SK-N-SH (cell line): Measurements from ENCODE around the gene PTPN5. TPM values are rescaled to one million over a fixed set of nuclear protein-coding genes. Genes with fewer than 3 reads are reported as not detected.

Experiments used
- CTCF ChIA-PET: fragments of 300-600, 350-600 bp; formaldehyde crosslinking; extraction: SDS; loops from one replicate; lab custom pipeline; 2021; lab: Yijun Ruan, JAX
- POLR2A ChIA-PET: fragments of 350-600 bp; sonication (Branson Sonifier 250); formaldehyde crosslinking; extraction: SDS; loops from one replicate; lab custom pipeline; 2020; ENCODE audit warnings: antibody characterized with exemption, inconsistent platforms; lab: Yijun Ruan, JAX
- DNase-seq: peaks from one replicate; pipeline ENCODE4 v3.0.0; 2012
- H2AFZ ChIP-seq: fragments of 200-600 bp; sonication (generic); 2 replicates; pipeline ENCODE4 v1.8.1; 2016; ENCODE audit warnings: antibody characterized with exemption, mild to moderate bottlenecking, low read depth
- H3F3A ChIP-seq: fragments of 200-600 bp; sonication (generic); replicated peaks from 2 replicates; pipeline ENCODE3; 2016; ENCODE audit warnings: antibody characterized with exemption, mild to moderate bottlenecking; ENCODE audit not compliant: insufficient read depth
- H3K27ac ChIP-seq, 2 experiments: fragments of 200-500 bp in 1 of 2; fragments of 200-600 bp in 1 of 2; sonication (Bioruptor generic) in 1 of 2; sonication (generic), shearing (Covaris generic) in 1 of 2; 2 replicates each; pipeline versions ENCODE4 v1.5.1 to v1.6.1; 2014 to 2016; ENCODE audit warnings: low read depth in 2 of 2, inconsistent platforms in 1 of 2, low read length in 1 of 2, mild to moderate bottlenecking in 1 of 2, mixed read lengths in 1 of 2
- H3K27me3 ChIP-seq: fragments of 200-600 bp; sonication (generic), shearing (Covaris generic); 2 replicates; pipeline ENCODE4 v1.6.1; 2016; ENCODE audit warnings: mixed run types; ENCODE audit not compliant: insufficient read depth
- H3K36me3 ChIP-seq, 2 experiments: fragments of 200-500 bp in 1 of 2; fragments of 200-600 bp in 1 of 2; sonication (Bioruptor generic) in 1 of 2; sonication (generic) in 1 of 2; replicated peaks in 1 of 2; 2 replicates each; pipeline versions ENCODE3 to v1.5.1; 2014 to 2016; ENCODE audit warnings: low read length in 1 of 2, mild to moderate bottlenecking in 1 of 2; ENCODE audit not compliant: insufficient read depth in 2 of 2, control insufficient read depth in 1 of 2
- H3K4me1 ChIP-seq, 2 experiments: fragments of 200-500 bp in 1 of 2; fragments of 200-600 bp in 1 of 2; sonication (Bioruptor generic) in 1 of 2; sonication (generic), shearing (Covaris generic) in 1 of 2; 2 replicates each; pipeline versions ENCODE4 v1.5.1 to v1.6.1; 2014 to 2016; ENCODE audit warnings: low read depth in 1 of 2, low read length in 1 of 2, mixed run types in 1 of 2; ENCODE audit not compliant: insufficient read depth in 2 of 2, control insufficient read depth in 1 of 2
- H3K4me2 ChIP-seq: fragments of 200-600 bp; sonication (generic), shearing (Covaris generic); 2 replicates; pipeline ENCODE4 v1.6.1; 2017; ENCODE audit warnings: mixed run types
- H3K4me3 ChIP-seq, 2 experiments: fragments of 200-500 bp in 1 of 2; fragments of 200-600 bp in 1 of 2; sonication (Bioruptor generic) in 1 of 2; sonication (generic), shearing (Covaris generic) in 1 of 2; 2 replicates each; pipeline versions ENCODE4 v1.5.1 to v1.8.1; 2014 to 2016; ENCODE audit warnings: low read depth in 2 of 2, inconsistent platforms in 1 of 2, low read length in 1 of 2, mild to moderate bottlenecking in 1 of 2, mixed read lengths in 1 of 2, moderate library complexity in 1 of 2
- H3K79me2 ChIP-seq: fragments of 200-600 bp; sonication (generic); 2 replicates; pipeline ENCODE4 v1.8.1; 2017; ENCODE audit warnings: mild to moderate bottlenecking; ENCODE audit not compliant: insufficient read depth
- H3K9ac ChIP-seq: fragments of 200-600 bp; sonication (generic); 2 replicates; pipeline ENCODE4 v1.6.1; 2017; ENCODE audit warnings: mixed run types
- H3K9me2 ChIP-seq: fragments of 200-600 bp; sonication (generic); 2 replicates; pipeline ENCODE4 v1.6.1; 2017; ENCODE audit warnings: mixed run types
- H3K9me3 ChIP-seq: fragments of 200-600 bp; sonication (generic); 2 replicates; pipeline ENCODE4 v1.6.1; 2017; ENCODE audit warnings: mixed run types, mild to moderate bottlenecking, moderate library complexity
- H4K20me1 ChIP-seq: fragments of 200-600 bp; sonication (generic); 2 replicates; pipeline ENCODE4 v1.6.1; 2017; ENCODE audit warnings: mild to moderate bottlenecking, mixed run types; ENCODE audit not compliant: insufficient read depth
- CHD2 ChIP-seq: fragments of 150-350 bp; IDR thresholded peaks from 2 replicates; pipeline ENCODE4 v1.6.1; 2018; ENCODE audit warnings: low read length; ENCODE audit not compliant: partially characterized antibody
- ELF1 ChIP-seq: IDR thresholded peaks from 2 replicates; pipeline ENCODE4 v1.4.0; 2012
- FOXJ3 ChIP-seq: sonication (generic); formaldehyde crosslinking; IDR thresholded peaks from 2 replicates; pipeline ENCODE4 v1.5.1; 2020; ENCODE audit warnings: mild to moderate bottlenecking, missing genetic modification reagents
- GABPA ChIP-seq: IDR thresholded peaks from 2 replicates; pipeline ENCODE4 v1.4.0; 2012; ENCODE audit warnings: low read depth, mild to moderate bottlenecking
- GATA2 ChIP-seq: sonication (generic); formaldehyde crosslinking; IDR thresholded peaks from 2 replicates; pipeline ENCODE4 v1.5.0; 2020; ENCODE audit warnings: mild to moderate bottlenecking, missing genetic modification reagents
- IRF3 ChIP-seq: fragments of 150-350 bp; IDR thresholded peaks from 2 replicates; pipeline ENCODE4 v1.6.1; 2016; ENCODE audit warnings: mild to moderate bottlenecking, low read depth, low read length
- JUND ChIP-seq: IDR thresholded peaks from 2 replicates; pipeline ENCODE4 v1.4.0; 2012
- MAX ChIP-seq: IDR thresholded peaks from 2 replicates; pipeline ENCODE4 v1.4.0; 2012; ENCODE audit warnings: low read depth
- MEF2A ChIP-seq: IDR thresholded peaks from 2 replicates; pipeline ENCODE4 v1.4.0; 2012; ENCODE audit warnings: low read depth, borderline replicate concordance
- NFIC ChIP-seq: IDR thresholded peaks from 2 replicates; pipeline ENCODE4 v1.4.0; 2012; ENCODE audit warnings: borderline replicate concordance
- NRF1 ChIP-seq: IDR thresholded peaks from 2 replicates; pipeline ENCODE4 v1.6.1; 2012; ENCODE audit warnings: low read depth, mild to moderate bottlenecking, low read length
- RFX5 ChIP-seq: IDR thresholded peaks from 2 replicates; pipeline ENCODE4 v1.6.1; 2012; ENCODE audit warnings: mild to moderate bottlenecking, improper control_type of control experiment, low read length
- RXRA ChIP-seq: IDR thresholded peaks from 2 replicates; pipeline ENCODE4 v1.4.0; 2012; ENCODE audit warnings: low read depth, mild to moderate bottlenecking, borderline replicate concordance
- TCF12 ChIP-seq: IDR thresholded peaks from 2 replicates; pipeline ENCODE4 v1.4.0; 2012
- USF1 ChIP-seq: IDR thresholded peaks from 2 replicates; pipeline ENCODE4 v1.4.0; 2012; ENCODE audit warnings: low read depth, borderline replicate concordance
- USF2 ChIP-seq: fragments of 150-350 bp; IDR thresholded peaks from 2 replicates; pipeline ENCODE4 v1.6.1; 2017; ENCODE audit warnings: antibody characterized with exemption, low read length, low read depth, borderline replicate concordance
- YY1 ChIP-seq: IDR thresholded peaks from 2 replicates; pipeline ENCODE4 v1.4.0; 2012; ENCODE audit warnings: low read depth, mild to moderate bottlenecking
- WGBS: methylation state at CpG from one replicate; pipeline ENCODE4 v1.1.6; 2017; ENCODE audit warnings: low lambda C conversion rate; 5-methylcytosine and 5-hydroxymethylcytosine counted together
- polyA plus RNA-seq, 3 experiments: library from polyadenylated mRNA; depleted of rRNA; stranded (reverse); fragments of >200 nt; gene quantifications; 2 replicates each; pipeline ENCODE4 v1.2.3, GENCODE V29; 2012

The PTPN5 gene
- polyA plus RNA-seq, 1 of the 3 experiments (the other 2 are of a cell fraction) = not detected

- WGBS = 7% methylated on average over 3 of the region's 46 CpGs
- peak overlapping the region; percentile 69 for H3K4me2 ChIP-seq
- no peak for TF ChIP-seq NFIC
- no peak for TF ChIP-seq ELF1
- TF ChIP-seq USF1 = no peak
- peak; percentile 34; the same call in 1 of the 2 replicates for TF ChIP-seq MAX
- TF ChIP-seq FOXJ3 (CRISPR knock-in tag) = 0 out of 2 replicates have a peak, but pooled peaks have one; percentile 34
- TF ChIP-seq TCF12 = no peak
- no peak for TF ChIP-seq CHD2
- TF ChIP-seq JUND = no peak
- TF ChIP-seq, all 33 proteins: peak for 2
Observed at GRCh38 chr11:18705651-18706281, 85.8 kb downstream of the PTPN5 start.

GRCh38 chr11:18704698-18705097, 86.9 kb downstream of the PTPN5 start:
- TF ChIP-seq RFX5 = no peak
- TF ChIP-seq NRF1 = no peak
- TF ChIP-seq GABPA = no peak
- no peak for TF ChIP-seq IRF3
- TF ChIP-seq JUND = no peak
- no peak for TF ChIP-seq RXRA
- TF ChIP-seq GATA2 (CRISPR knock-in tag) = no peak
- no peak for TF ChIP-seq MEF2A
- no peak for TF ChIP-seq USF2
- no peak for TF ChIP-seq FOXJ3 (CRISPR knock-in tag)
- TF ChIP-seq YY1 = no peak

More at GRCh38 chr11:18705651-18706281, 85.8 kb downstream of the PTPN5 start:
- DNase-seq = peak; percentile 72
- no peaks in the 10 kb centered on the region for H3K36me3 ChIP-seq
- no peak overlapping the region for H3K9ac ChIP-seq
- H3K4me1 ChIP-seq = peaks cover 0 to 26% of the 10 kb centered on the region in 2 experiments; a peak in 2 of 4 replicates
- H3K9me3 ChIP-seq = no peaks in the 10 kb centered on the region
- H3F3A ChIP-seq = no peaks in the 10 kb centered on the region
- no peaks in the 10 kb centered on the region for H4K20me1 ChIP-seq
- ChIA-PET POLR2A (interaction anchor here (0.6 to 1.6 kb wide), 7 partner anchors 13 to 1430 kb away, joined by 3 to 9 read pairs (median 4); partner anchors contain the start of genes LDHA and SPTY2D1), CTCF (interaction anchor here (1.8 to 4.9 kb wide), 4 partner anchors 16 to 600 kb away, joined by 6 to 25 read pairs (median 6); partner anchors contain the start of gene SAAL1)
- H3K27ac ChIP-seq = peak overlapping the region in 1 of 2 experiments; percentile 39; a peak in 1 of 4 replicates
- no peaks in the 10 kb centered on the region for H3K79me2 ChIP-seq
- peak overlapping the region; percentile 46 to 49; a peak in 3 of 4 replicates for H3K4me3 ChIP-seq
- H3K27me3 ChIP-seq = peaks cover 9% of the 10 kb centered on the region; the same call in 1 of the 2 replicates
- no peaks in the 10 kb centered on the region for H3K9me2 ChIP-seq
- peak overlapping the region; percentile 35; the same call in 1 of the 2 replicates for H2AFZ ChIP-seq

More at GRCh38 chr11:18704698-18705097, 86.9 kb downstream of the PTPN5 start:
- Histone ChIP-seq H3K27ac (no peak overlapping the region), H2AFZ (no peak overlapping the region), H3F3A (no peaks in the 10 kb centered on the region), H3K79me2 (no peaks in the 10 kb centered on the region), H3K4me3 (no peak overlapping the region), H3K36me3 (no peaks in the 10 kb centered on the region), H3K4me1 (peaks cover 0 to 27% of the 10 kb centered on the region in 2 experiments; a peak in 2 of 4 replicates), H4K20me1 (no peaks in the 10 kb centered on the region), H3K9me3 (no peaks in the 10 kb centered on the region), H3K9ac (no peak overlapping the region), H3K4me2 (no peak overlapping the region), H3K9me2 (no peaks in the 10 kb centered on the region), H3K27me3 (peaks cover 9% of the 10 kb centered on the region; the same call in 1 of the 2 replicates)
- 93% methylated on average over 1 of the region's 1 CpG for WGBS
- ChIA-PET POLR2A (interaction anchor here (0.9 kb wide), 1 partner anchor 17 kb away, joined by 3 read pairs; no protein-coding TSS in a partner anchor), CTCF (interaction anchor here (1.8 to 4.9 kb wide), 4 partner anchors 17 to 599 kb away, joined by 6 to 25 read pairs (median 6); partner anchors contain the start of gene SAAL1)
- no peak for DNase-seq
